GM12873 (cell line): ENCODE data around the gene TMEM114.

Experiments used
- TF ChIP-seq, protein P1 (sequence below): IDR thresholded peaks from 2 replicates; pipeline ENCODE4 v1.5.1; 2012; ENCODE audit warnings: low read depth, mild to moderate bottlenecking, moderate library complexity, low read length, control low read depth; ENCODE audit not compliant: insufficient read depth; ENCODE audit errors: missing control alignments

The TMEM114 gene

GRCh38 chr16:8589900-8590688 is at the start of gene TMEM114:
TSS of gene TMEM114 (minus strand) at chr16:8590511. CDS start at chr16:8589838, 673 bp downstream.
- TF ChIP-seq, protein P1, sequence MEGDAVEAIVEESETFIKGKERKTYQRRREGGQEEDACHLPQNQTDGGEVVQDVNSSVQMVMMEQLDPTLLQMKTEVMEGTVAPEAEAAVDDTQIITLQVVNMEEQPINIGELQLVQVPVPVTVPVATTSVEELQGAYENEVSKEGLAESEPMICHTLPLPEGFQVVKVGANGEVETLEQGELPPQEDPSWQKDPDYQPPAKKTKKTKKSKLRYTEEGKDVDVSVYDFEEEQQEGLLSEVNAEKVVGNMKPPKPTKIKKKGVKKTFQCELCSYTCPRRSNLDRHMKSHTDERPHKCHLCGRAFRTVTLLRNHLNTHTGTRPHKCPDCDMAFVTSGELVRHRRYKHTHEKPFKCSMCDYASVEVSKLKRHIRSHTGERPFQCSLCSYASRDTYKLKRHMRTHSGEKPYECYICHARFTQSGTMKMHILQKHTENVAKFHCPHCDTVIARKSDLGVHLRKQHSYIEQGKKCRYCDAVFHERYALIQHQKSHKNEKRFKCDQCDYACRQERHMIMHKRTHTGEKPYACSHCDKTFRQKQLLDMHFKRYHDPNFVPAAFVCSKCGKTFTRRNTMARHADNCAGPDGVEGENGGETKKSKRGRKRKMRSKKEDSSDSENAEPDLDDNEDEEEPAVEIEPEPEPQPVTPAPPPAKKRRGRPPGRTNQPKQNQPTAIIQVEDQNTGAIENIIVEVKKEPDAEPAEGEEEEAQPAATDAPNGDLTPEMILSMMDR, result no peak

DNA sequence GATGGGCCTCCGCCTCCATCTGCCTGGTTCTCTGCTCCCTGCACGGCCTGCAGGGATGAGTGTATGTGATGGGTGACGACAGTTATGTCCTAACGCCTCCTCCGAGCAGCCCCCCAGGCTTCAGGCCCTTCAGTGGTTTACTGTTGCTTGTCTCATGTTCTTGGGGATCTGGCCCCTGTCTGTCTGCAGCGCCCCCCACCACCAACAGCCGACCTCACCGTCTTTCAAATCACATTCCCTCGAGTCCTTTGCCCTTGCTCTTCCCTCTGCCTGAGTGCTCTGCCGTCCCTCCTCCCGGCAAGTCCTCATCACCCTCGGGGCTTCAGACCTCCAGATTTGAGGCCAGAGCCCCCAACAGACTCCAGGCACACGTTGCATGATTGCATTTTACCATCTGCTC is 49.4 kb upstream of the TMEM114 start:
- TF ChIP-seq, protein P1, result no peak

GRCh38 chr16:8634991-8635736 is 44.9 kb upstream of the TMEM114 start:
- TF ChIP-seq, protein P1, result no peak

- TF ChIP-seq, protein P1, result no peak
Measured at GRCh38 chr16:8632675-8633182, 42.4 kb upstream of the TMEM114 start.

GRCh38 chr16:8631818-8632465 is 41.6 kb upstream of the TMEM114 start:
- TF ChIP-seq, protein P1, result no peak

DNA sequence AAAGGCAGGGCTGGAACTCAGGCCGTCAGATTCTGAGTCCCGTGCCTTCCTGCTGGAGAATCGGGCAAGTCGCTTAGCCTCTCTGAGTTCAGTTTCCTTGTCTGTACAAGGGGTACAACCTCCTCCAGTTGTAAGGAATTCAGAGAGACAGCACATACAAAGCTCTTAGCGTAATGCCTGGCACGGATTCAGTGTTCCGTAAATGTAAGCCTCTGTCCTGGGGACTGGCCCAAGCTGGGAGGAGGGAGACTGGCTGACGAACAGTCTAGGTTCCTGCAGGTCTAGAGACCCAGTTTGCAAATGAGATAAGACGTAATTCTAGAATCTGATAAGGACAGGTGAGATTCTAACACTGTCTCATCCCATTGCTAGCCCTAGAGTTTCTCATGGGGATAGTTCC is 41.1 kb upstream of the TMEM114 start:
- TF ChIP-seq, protein P1, result no peak
